ENCODE measurements around the gene FNDC8. TPM values are rescaled to one million over a fixed set of nuclear protein-coding genes. Genes with fewer than 3 reads are reported as not detected.

Gene FNDC8
- total and polyA plus RNA-seq, 9 of the 15 experiments (the other 6 are each of a cell fraction or from before 2014, with no cell fraction given): 0.04 TPM; not detected in 8

GRCh38 chr17:35132816-35133550 is 11.6 kb downstream of the FNDC8 start:
- H4K20me1 ChIP-seq (replicated peaks; ENCODE audit: control insufficient read depth, insufficient read depth, low read length): peaks cover 17% of the 10 kb centered on the region
- H3K9me1 ChIP-seq (ENCODE audit: control insufficient read depth, insufficient read depth, low read length): peaks cover 4% of the 10 kb centered on the region
- no peak overlapping the region for H3K27ac ChIP-seq (ENCODE audit: extremely low read depth, low read depth, low read length)
- intact Hi-C loops (cut with micrococcal nuclease): no loop called here
- DNase-seq (ENCODE audit: extremely low read depth in 1 of 4, low spot score in 3 of 4) (no peak), FAIRE-seq (no peak), ATAC-seq (no peak)
- no peak for TF ChIP-seq ZNF445 (CRISPR knock-in tag; IDR thresholded peaks at IDR 0.05; ENCODE audit: low read depth)
- no peak for TF ChIP-seq SAFB2 (IDR thresholded peaks at IDR 0.05; ENCODE audit: borderline replicate concordance, low read depth, low read length, severe bottlenecking)
- TF ChIP-seq SIN3A (IDR thresholded peaks at IDR 0.05; ENCODE audit: borderline replicate concordance in 2 of 2, control insufficient read depth in 1 of 2, low read depth in 2 of 2, low read length in 2 of 2): no peak
- no peak for TF ChIP-seq DMBX1 (CRISPR knock-in tag; IDR thresholded peaks at IDR 0.05; ENCODE audit: borderline replicate concordance)
- no peak for TF ChIP-seq ATF2 (CRISPR knock-in tag; IDR thresholded peaks at IDR 0.05)
- no peak for TF ChIP-seq ERF (CRISPR knock-in tag; IDR thresholded peaks at IDR 0.05)
- no peak for TF ChIP-seq ATF6 (CRISPR knock-in tag; IDR thresholded peaks at IDR 0.05)
- no peak for TF ChIP-seq PRMT5 (CRISPR knock-in tag; IDR thresholded peaks at IDR 0.05)
- no peak for TF ChIP-seq POLR3A (IDR thresholded peaks at IDR 0.05; ENCODE audit: borderline replicate concordance, extremely low read depth, insufficient read depth, insufficient read length)
- peak; percentile 32; the same call in 1 of the 2 replicates for TF ChIP-seq POLR2G (IDR thresholded peaks at IDR 0.05; ENCODE audit: low read depth, low read length)
- TF ChIP-seq CBX1 (IDR thresholded peaks at IDR 0.05; ENCODE audit: low read depth): no peak
- no peak for TF ChIP-seq RUNX1 (IDR thresholded peaks at IDR 0.05; ENCODE audit: low read depth)
- no peak for TF ChIP-seq SRSF7 (optimal IDR thresholded peaks at IDR 0.05; ENCODE audit: low read depth, low read length)
- no peak for TF ChIP-seq L3MBTL2 (IDR thresholded peaks at IDR 0.05)
- TF ChIP-seq COPS2 (conservative IDR thresholded peaks at IDR 0.05): no peak
- TF ChIP-seq ZNF121 (CRISPR knock-in tag; conservative IDR thresholded peaks at IDR 0.05): no peak
- peak; percentile 34; the same call in 1 of the 2 replicates for TF ChIP-seq RBFOX2 (IDR thresholded peaks at IDR 0.05; ENCODE audit: low read depth, low read length)
- peak overlapping the region in 1 of 2 experiments; percentile 32; a peak in 1 of 4 replicates for H3K9ac ChIP-seq (ENCODE audit: insufficient read depth in 1 of 2, low read depth in 2 of 2, low read length in 2 of 2)
- no peak overlapping the region for H3K4me3 ChIP-seq
- peaks cover 78% of the 10 kb centered on the region for H3K36me3 ChIP-seq (ENCODE audit: control insufficient read depth, insufficient read depth, low read length)
- in situ Hi-C loops (cut with MboI): no loop called here
- CTCF ChIA-PET (ENCODE audit: low intra/inter-chr PET ratio): interaction anchor here (0.6 kb wide), 1 partner anchor 709 kb away, joined by 3 read pairs; no protein-coding TSS in a partner anchor
- 91% methylated on average over 22 of the region's 22 CpGs for WGBS (ENCODE audit: insufficient coverage, low coverage, missing lambda C conversion rate)
- H3K27me3 ChIP-seq (ENCODE audit: control insufficient read depth in 2 of 2, insufficient read depth in 2 of 2, low read length in 2 of 2): no peaks in the 10 kb centered on the region
- no peaks in the 10 kb centered on the region for H3K9me3 ChIP-seq (replicated peaks; ENCODE audit: control insufficient read depth, insufficient read depth, low read depth, low read length)
- H3K4me1 ChIP-seq (replicated peaks in 1 of 2; ENCODE audit: control insufficient read depth in 2 of 2, insufficient read depth in 2 of 2, low read length in 2 of 2): peaks cover 0 to 5% of the 10 kb centered on the region in 2 experiments; a peak in 2 of 5 replicates
- POLR2A ChIA-PET: interaction anchor here (0.6 kb wide), 1 partner anchor 43 kb away, joined by 3 read pairs; no protein-coding TSS in a partner anchor
- no peaks in the 10 kb centered on the region for H3K79me2 ChIP-seq (ENCODE audit: control insufficient read depth, insufficient read depth, low read length)
- H3K4me2 ChIP-seq (ENCODE audit: insufficient read depth, low read length): no peak overlapping the region
- BruUV-seq (replicated peaks): no TSS peak
- H2AFZ ChIP-seq (ENCODE audit: low read depth, low read length): no peak overlapping the region
